ENCODE data around the gene SLF2. TPM values are rescaled to one million over a fixed set of nuclear protein-coding genes. Genes with fewer than 3 reads are reported as not detected.

Gene SLF2
- total RNA-seq, 2 experiments from 2014 or later, result 34.9 to 37.2 TPM

- H3K9me3 Mint-ChIP-seq, result no peaks in the 10 kb centered on the region
- H3K27ac Mint-ChIP-seq, result no peak overlapping the region
- POLR2A ChIA-PET, result interaction anchor here (1.0 kb wide), 1 partner anchor 10 kb away, joined by 3 read pairs; no protein-coding TSS in a partner anchor
- H3K4me3 Mint-ChIP-seq, result no peak overlapping the region
- H3K4me1 Mint-ChIP-seq, result no peaks in the 10 kb centered on the region
- H3K36me3 Mint-ChIP-seq (ENCODE audit: low read depth), result no peaks in the 10 kb centered on the region
- H3K27me3 Mint-ChIP-seq, result no peaks in the 10 kb centered on the region
- no peak for DNase-seq
- CTCF ChIA-PET, result interaction anchor here (0.9 to 17.1 kb wide), 3 partner anchors 9 to 25 kb away, joined by 3 to 186 read pairs (median 7); no protein-coding TSS in a partner anchor
These were observed 93.9 kb downstream of the SLF2 start for GRCh38 chr10:101006593-101007098.

- Mint-ChIP-seq H3K27me3 (no peaks in the 10 kb centered on the region), H3K27ac (no peak overlapping the region), H3K4me3 (no peak overlapping the region), H3K36me3 (ENCODE audit: low read depth) (no peaks in the 10 kb centered on the region), H3K9me3 (no peaks in the 10 kb centered on the region), H3K4me1 (no peaks in the 10 kb centered on the region)
- no peak for DNase-seq
- CTCF ChIA-PET, result interaction anchor here (0.9 to 17.1 kb wide), 4 partner anchors 9 to 26 kb away, joined by 3 to 186 read pairs (median 6); no protein-coding TSS in a partner anchor
- POLR2A ChIA-PET, result no interaction called here
These were observed 94.4 kb downstream of the SLF2 start for GRCh38 chr10:101007099-101007711.

- Mint-ChIP-seq H3K4me1 (peaks cover 8% of the 10 kb centered on the region), H3K27ac (no peak overlapping the region), H3K4me3 (no peak overlapping the region), H3K27me3 (peaks cover 1% of the 10 kb centered on the region), H3K9me3 (no peaks in the 10 kb centered on the region), H3K36me3 (ENCODE audit: low read depth) (no peaks in the 10 kb centered on the region)
- POLR2A ChIA-PET, result no interaction called here
- DNase-seq, result no peak
- CTCF ChIA-PET, result interaction anchor here (1.1 to 17.1 kb wide), 2 partner anchors 9 to 10 kb away, joined by 5 to 186 read pairs; no protein-coding TSS in a partner anchor
These were observed 95.4 kb downstream of the SLF2 start for GRCh38 chr10:101007915-101008822.

GRCh38 chr10:101008823-101009423, 96.2 kb downstream of the SLF2 start:
- ChIA-PET CTCF (no interaction called here), POLR2A (no interaction called here)
- DNase-seq, result no peak
- no peaks in the 10 kb centered on the region for H3K9me3 Mint-ChIP-seq
- no peak overlapping the region for H3K4me3 Mint-ChIP-seq
- peaks cover 12% of the 10 kb centered on the region for H3K4me1 Mint-ChIP-seq
- no peaks in the 10 kb centered on the region for H3K36me3 Mint-ChIP-seq (ENCODE audit: low read depth)
- peaks cover 5% of the 10 kb centered on the region for H3K27me3 Mint-ChIP-seq
- H3K27ac Mint-ChIP-seq, result no peak overlapping the region

- Mint-ChIP-seq H3K4me1 (peaks cover 19% of the 10 kb centered on the region), H3K27me3 (peaks cover 12% of the 10 kb centered on the region), H3K36me3 (ENCODE audit: low read depth) (no peaks in the 10 kb centered on the region), H3K27ac (no peak overlapping the region), H3K4me3 (no peak overlapping the region), H3K9me3 (no peaks in the 10 kb centered on the region)
- no peak for DNase-seq
- POLR2A ChIA-PET, result no interaction called here
- CTCF ChIA-PET, result no interaction called here
These were observed 97.6 kb downstream of the SLF2 start for GRCh38 chr10:101010329-101010728.

- H3K4me1 Mint-ChIP-seq, result peaks cover 20% of the 10 kb centered on the region
- no peak for DNase-seq
- no peaks in the 10 kb centered on the region for H3K9me3 Mint-ChIP-seq
- no peak overlapping the region for H3K4me3 Mint-ChIP-seq
- POLR2A ChIA-PET, result interaction anchor here (1.1 to 1.8 kb wide), 3 partner anchors 10 to 20 kb away, joined by 3 to 4 read pairs (median 4); partner anchors contain the start of genes LZTS2, PDZD7 and SFXN3
- H3K36me3 Mint-ChIP-seq (ENCODE audit: low read depth), result no peaks in the 10 kb centered on the region
- H3K27me3 Mint-ChIP-seq, result peaks cover 22% of the 10 kb centered on the region
- CTCF ChIA-PET, result interaction anchor here (0.6 to 1.9 kb wide), 4 partner anchors 14 to 85 kb away, joined by 3 to 10 read pairs (median 4); partner anchors contain the start of genes PDZD7 and SFXN3
- no peak overlapping the region for H3K27ac Mint-ChIP-seq
These were observed 99.0 kb downstream of the SLF2 start for GRCh38 chr10:101011517-101012423.

- no peaks in the 10 kb centered on the region for H3K9me3 Mint-ChIP-seq
- peaks cover 20% of the 10 kb centered on the region for H3K4me1 Mint-ChIP-seq
- ChIA-PET POLR2A (interaction anchor here (1.1 to 1.8 kb wide), 3 partner anchors 11 to 19 kb away, joined by 3 to 4 read pairs (median 4); partner anchors contain the start of genes LZTS2, PDZD7 and SFXN3), CTCF (interaction anchor here (0.9 to 1.9 kb wide), 2 partner anchors 15 to 57 kb away, joined by 3 to 10 read pairs; no protein-coding TSS in a partner anchor)
- DNase-seq, result peak; percentile 79
- no peaks in the 10 kb centered on the region for H3K36me3 Mint-ChIP-seq (ENCODE audit: low read depth)
- no peak overlapping the region for H3K27ac Mint-ChIP-seq
- peaks cover 29% of the 10 kb centered on the region for H3K27me3 Mint-ChIP-seq
- no peak overlapping the region for H3K4me3 Mint-ChIP-seq
These were observed 100.0 kb downstream of the SLF2 start for GRCh38 chr10:101012525-101013364.

GRCh38 chr10:101013365-101013825, 100.6 kb downstream of the SLF2 start:
- POLR2A ChIA-PET, result interaction anchor here (2.2 to 4.8 kb wide), 2 partner anchors 16 to 17 kb away, joined by 17 to 25 read pairs; partner anchors contain the start of genes PDZD7 and SFXN3
- H3K27ac Mint-ChIP-seq, result no peak overlapping the region
- H3K9me3 Mint-ChIP-seq, result no peaks in the 10 kb centered on the region
- no peak for DNase-seq
- peaks cover 21% of the 10 kb centered on the region for H3K4me1 Mint-ChIP-seq
- no peak overlapping the region for H3K4me3 Mint-ChIP-seq
- CTCF ChIA-PET, result interaction anchor here (1.5 to 6.9 kb wide), 7 partner anchors 13 to 129 kb away, joined by 4 to 186 read pairs (median 8); partner anchors contain the start of genes LZTS2, PDZD7 and SFXN3
- no peaks in the 10 kb centered on the region for H3K36me3 Mint-ChIP-seq (ENCODE audit: low read depth)
- H3K27me3 Mint-ChIP-seq, result peaks cover 31% of the 10 kb centered on the region

- Mint-ChIP-seq H3K9me3 (no peaks in the 10 kb centered on the region), H3K36me3 (ENCODE audit: low read depth) (no peaks in the 10 kb centered on the region), H3K27me3 (peaks cover 34% of the 10 kb centered on the region), H3K27ac (no peak overlapping the region), H3K4me3 (no peak overlapping the region), H3K4me1 (peaks cover 23% of the 10 kb centered on the region)
- ChIA-PET CTCF (interaction anchor here (0.6 to 6.9 kb wide), 28 partner anchors 14 to 454 kb away, joined by 3 to 186 read pairs (median 4); partner anchors contain the start of genes LZTS2, MRPL43, PDZD7 and SEMA4G), POLR2A (interaction anchor here (2.2 to 4.8 kb wide), 2 partner anchors 16 to 17 kb away, joined by 17 to 25 read pairs; partner anchors contain the start of genes PDZD7 and SFXN3)
- peak; percentile 80 for DNase-seq
These were observed 101.6 kb downstream of the SLF2 start for GRCh38 chr10:101014230-101014884.

Data from activated CD4-positive, alpha-beta memory T cell treated with anti-CD3 and anti-CD28 coated beads, Interleukin-2, amount 10 ng/mL, durations not matched to agents 7 days and 5 days (primary cell).